Thyroid gland (tissue), 4 donors: Measurements from ENCODE around the gene PXMP4. TPM values are rescaled to one million over a fixed set of nuclear protein-coding genes. Genes with fewer than 3 reads are reported as not detected.
A peak's percentile ranks its signal among the peaks of the same experiment; 100 is the strongest.

Source experiments
- DNase-seq, 2 donors: peaks; one replicate each; pipeline ENCODE4 v3.0.0-alpha.2; 2019
- H3K27ac ChIP-seq, 3 donors: fragments of 200-600 bp; sonication (generic); 1 replicate in 2 of 3; 2 replicates in 1 of 3; pipeline ENCODE4 v1.5.1; 2016 to 2019; ENCODE audit warnings: mild to moderate bottlenecking in 1 of 3, moderate library complexity in 1 of 3
- H3K27me3 ChIP-seq: fragments of 200-600 bp; sonication (generic); one replicate; pipeline ENCODE4 v1.5.1; 2019
- H3K36me3 ChIP-seq, 2 donors: fragments of 200-600 bp; sonication (generic); one replicate each; pipeline ENCODE4 v1.5.1; 2016 to 2019
- H3K4me1 ChIP-seq, 2 donors: fragments of 200-600 bp; sonication (generic); one replicate each; pipeline ENCODE4 v1.5.1; 2017 to 2019
- H3K4me3 ChIP-seq, 3 donors: fragments of 200-600 bp; sonication (generic); replicated peaks in 1 of 3; 1 replicate in 2 of 3; 2 replicates in 1 of 3; pipeline ENCODE4 v1.5.1; 2016; ENCODE audit warnings: mild to moderate bottlenecking in 1 of 3
- H3K9me3 ChIP-seq: fragments of 200-600 bp; sonication (generic); one replicate; pipeline ENCODE4 v1.5.1; 2017
- CTCF ChIP-seq, 6 experiments: fragments of 200-600 bp in 3 of 6; fragments of 450-650 bp in 3 of 6; sonication (generic) in 3 of 6; IDR thresholded peaks; one replicate each; pipeline ENCODE4 v1.5.1; 2016 to 2019; ENCODE audit warnings: antibody characterized with exemption in 6 of 6, mild to moderate bottlenecking in 2 of 6, inconsistent platforms in 1 of 6, moderate library complexity in 1 of 6
- POLR2A ChIP-seq, 2 donors: fragments of 450-650 bp; IDR thresholded peaks; one replicate each; pipeline ENCODE4 v1.6.1; 2017; ENCODE audit warnings: antibody characterized with exemption in 2 of 2, mild to moderate bottlenecking in 2 of 2, moderate library complexity in 1 of 2
- WGBS, 2 donors: methylation state at CpG; one replicate each; pipeline ENCODE4 v1.1.5; 2017; 5-methylcytosine and 5-hydroxymethylcytosine counted together
- intact Hi-C: fragments of 100-400 bp; cut with DNase I; formaldehyde crosslinking; loops from one replicate; pipeline ENCODE4 v1.15.1; 2023
- total RNA-seq, 4 donors: library from RNA; depleted of rRNA; stranded (reverse); fragments of >200 nt; gene quantifications; one replicate each; pipeline ENCODE4 v1.2.3, GENCODE V29; 2016

PXMP4 gene
- total RNA-seq, 4 donors from 2014 or later: 17.7 to 31.2 (median 22.0) TPM

DNA sequence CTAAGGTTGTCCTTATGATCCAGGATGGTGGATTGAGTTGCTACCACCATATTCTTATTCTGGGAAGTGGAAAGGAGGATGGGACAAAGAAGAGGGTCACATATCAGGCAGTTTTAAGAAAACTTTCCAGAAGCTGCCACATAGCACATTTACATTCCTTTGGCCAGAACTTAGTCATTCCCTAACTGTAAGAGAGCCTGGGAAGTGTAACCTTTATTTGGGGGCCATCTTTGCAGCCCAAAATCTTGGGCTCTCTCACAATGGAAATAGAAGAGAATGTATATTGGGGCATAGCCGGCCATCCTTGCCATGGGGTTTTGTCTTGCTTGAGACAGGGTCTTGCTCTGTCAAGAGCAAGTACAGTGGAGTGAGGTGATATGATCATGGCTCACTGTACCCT is 20.1 kb upstream of the PXMP4 start:
- no peak for TF ChIP-seq POLR2A (IDR thresholded peaks at IDR 0.05)
- DNase-seq: no peak
- Histone ChIP-seq H3K4me1 (no peaks in the 10 kb centered on the region), H3K36me3 (no peaks in the 10 kb centered on the region), H3K27me3 (no peaks in the 10 kb centered on the region), H3K9me3 (no peaks in the 10 kb centered on the region), H3K27ac (no peak overlapping the region), H3K4me3 (no peak overlapping the region)
- 91 to 100% methylated on average over 1 of the region's 1 CpG for WGBS, 2 donors
- intact Hi-C loops: no loop called here

- no peak overlapping the region for H3K4me3 ChIP-seq
- DNase-seq: no peak
- H3K36me3 ChIP-seq: no peaks in the 10 kb centered on the region
- no peaks in the 10 kb centered on the region for H3K4me1 ChIP-seq
- intact Hi-C loops: no loop called here
- H3K27me3 ChIP-seq: no peaks in the 10 kb centered on the region
- TF ChIP-seq POLR2A (IDR thresholded peaks at IDR 0.05): no peak
- TF ChIP-seq CTCF (IDR thresholded peaks at IDR 0.05): no peak
- H3K27ac ChIP-seq: no peak overlapping the region
- H3K9me3 ChIP-seq: no peaks in the 10 kb centered on the region
- WGBS, 2 donors: 91 to 94% methylated on average over 7 of the region's 7 CpGs
These were observed 19.4 kb upstream of the PXMP4 start for GRCh38 chr20:33739493-33739892.

GRCh38 chr20:33736962-33737361 is 16.9 kb upstream of the PXMP4 start:
- no peaks in the 10 kb centered on the region for H3K36me3 ChIP-seq
- TF ChIP-seq POLR2A (IDR thresholded peaks at IDR 0.05) (no peak), CTCF (IDR thresholded peaks at IDR 0.05) (no peak)

DNA sequence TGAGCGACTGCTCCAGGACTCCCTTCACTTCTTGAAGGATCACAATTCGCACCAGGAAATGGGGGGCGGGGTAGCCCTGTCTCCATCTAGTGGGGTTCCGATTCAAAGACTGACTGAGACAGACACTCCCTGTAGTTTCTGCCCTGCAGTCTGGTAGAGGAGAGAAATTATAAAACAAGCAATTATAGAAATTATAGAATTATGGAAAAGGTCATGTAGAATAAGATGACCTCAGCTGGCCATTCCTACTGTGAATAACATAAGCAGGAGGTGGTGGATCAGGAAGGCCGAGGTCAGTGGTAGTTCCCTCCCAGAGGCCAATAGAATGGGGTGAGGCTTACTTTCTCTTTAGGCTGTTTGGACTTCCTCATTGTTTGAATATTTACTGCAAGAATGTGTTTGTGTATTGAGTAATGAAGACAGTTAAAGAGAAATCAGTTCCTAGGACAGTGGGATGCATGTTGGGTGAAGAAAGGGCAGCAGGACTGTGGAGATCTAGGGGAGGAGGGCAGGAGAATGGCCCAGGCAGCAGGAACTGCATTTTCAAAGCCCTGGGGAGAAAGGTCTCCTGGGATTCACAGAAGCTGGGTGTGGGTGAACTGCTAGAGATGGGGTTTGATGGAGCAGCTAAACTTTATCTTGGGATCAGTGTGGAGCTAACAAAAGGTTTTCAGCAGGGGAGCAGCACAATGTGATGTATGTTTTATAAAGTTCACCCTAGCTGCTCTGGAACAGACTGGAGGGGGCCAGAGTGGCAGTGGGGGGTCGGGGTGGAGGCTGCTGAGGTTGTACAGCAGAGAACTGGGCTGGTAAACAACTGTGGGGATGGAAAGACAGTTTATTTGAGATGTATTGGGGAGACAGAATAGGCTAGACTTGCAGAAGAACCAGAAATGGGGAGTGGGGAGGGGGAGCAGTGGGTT is 13.8 kb upstream of the PXMP4 start:
- TF ChIP-seq POLR2A (IDR thresholded peaks at IDR 0.05): no peak
- TF ChIP-seq CTCF (IDR thresholded peaks at IDR 0.05): no peak
- no peaks in the 10 kb centered on the region for H3K36me3 ChIP-seq
- peaks cover 21 to 23% of the 10 kb centered on the region in 2 donors for H3K4me1 ChIP-seq
- DNase-seq: no peak
- no peak overlapping the region for H3K4me3 ChIP-seq
- H3K9me3 ChIP-seq: no peaks in the 10 kb centered on the region
- intact Hi-C loops: loop anchor here (5.0 kb wide), 1 partner anchor 67 kb away; the partner anchor contains the start of gene ACTL10
- H3K27ac ChIP-seq: peak overlapping the region; percentile 11 to 33 (median 24)
- no peaks in the 10 kb centered on the region for H3K27me3 ChIP-seq
- 71 to 82% methylated on average over 6 of the region's 6 CpGs for WGBS, 2 donors

More at GRCh38 chr20:33736962-33737361, 16.9 kb upstream of the PXMP4 start:
- intact Hi-C loops: no loop called here
- Histone ChIP-seq H3K9me3 (no peaks in the 10 kb centered on the region), H3K4me3 (no peak overlapping the region), H3K27ac (no peak overlapping the region), H3K27me3 (no peaks in the 10 kb centered on the region), H3K4me1 (peaks cover 16 to 20% of the 10 kb centered on the region in 2 donors)
- WGBS, 2 donors: 97% methylated on average over 3 of the region's 3 CpGs
- DNase-seq: no peak

DNA sequence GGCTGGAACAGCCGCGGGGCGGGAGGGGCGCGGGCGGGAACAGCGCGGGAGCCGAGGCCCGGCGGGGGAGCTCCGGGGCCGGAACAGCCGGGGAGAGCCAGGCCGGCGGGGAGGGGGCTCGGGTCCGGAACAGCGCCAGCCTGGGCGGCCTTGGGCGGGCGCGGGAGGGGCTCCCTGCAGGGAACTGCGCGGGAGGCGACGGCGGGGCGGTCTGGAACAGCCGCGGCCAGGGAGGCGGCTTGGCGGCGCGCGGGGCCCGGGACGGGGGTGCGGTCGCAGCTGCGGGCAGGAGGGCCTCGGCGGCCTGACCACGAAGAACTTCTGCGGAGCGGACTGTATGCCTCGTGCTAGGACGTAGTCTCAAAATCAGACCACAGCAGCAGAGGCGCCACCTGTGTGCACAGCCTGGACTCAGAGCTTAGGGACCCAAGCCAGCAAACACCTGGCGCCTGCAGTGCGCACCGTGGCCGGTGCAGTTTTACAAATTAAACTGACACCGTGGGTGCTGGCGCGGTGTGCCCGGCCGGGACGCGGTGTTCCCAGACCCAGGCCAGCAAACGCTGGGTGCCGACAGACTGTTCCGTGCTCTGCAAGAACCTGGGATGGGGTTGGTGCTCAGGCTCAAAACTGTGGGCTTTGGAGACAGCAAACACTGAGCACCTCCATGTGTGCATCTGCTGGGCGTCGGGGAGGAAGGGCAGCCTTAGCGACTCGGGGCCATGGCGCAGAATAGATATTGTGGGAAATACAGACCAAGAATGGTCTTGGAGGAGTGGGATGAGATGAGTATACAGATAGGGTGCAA is 12.3 kb upstream of the PXMP4 start:
- intact Hi-C loops: loop anchor here (5.0 kb wide), 1 partner anchor 65 kb away; the partner anchor contains the start of gene ACTL10
- peak in 1 of 6 experiments; percentile 18 for TF ChIP-seq CTCF (IDR thresholded peaks at IDR 0.05)
- peak in 1 of 2 donors; percentile 64 for TF ChIP-seq POLR2A (IDR thresholded peaks at IDR 0.05)
- H3K4me3 ChIP-seq: peak overlapping the region; percentile 14 to 77 (median 42)
- peaks cover 21 to 23% of the 10 kb centered on the region in 2 donors for H3K4me1 ChIP-seq
- peak overlapping the region; percentile 83 to 91 (median 86) for H3K27ac ChIP-seq
- no peaks in the 10 kb centered on the region for H3K27me3 ChIP-seq
- peak; percentile 90 for DNase-seq
- H3K36me3 ChIP-seq: no peaks in the 10 kb centered on the region
- 3 to 4% methylated on average over 27 to 32 of the region's 68 CpGs for WGBS, 2 donors
- no peaks in the 10 kb centered on the region for H3K9me3 ChIP-seq
